HepG2 (cell line): ENCODE results near the gene SLC7A10. TPM values are rescaled to one million over a fixed set of nuclear protein-coding genes. Genes with fewer than 3 reads are reported as not detected.
"Not testable (repeated sequence)": the region's sequence is repeated elsewhere in the genome, so short reads cannot be mapped to it uniquely, and the experiment has no call there.

Experiments used
- ATAC-seq: fragments of 200-7000 bp; cut with Tn5 transposase; 3 replicates; pipeline ENCODE4 v1.9.1; 2020; ENCODE audit warnings: mild to moderate bottlenecking, moderate library complexity
- BruUV-seq: library from RNA; stranded (reverse); fragments of 400-500 nt; replicated peaks from 2 replicates; lab custom pipeline; 2021; lab: Mats Ljungman, UMichigan
- CTCF ChIA-PET: fragments of 300-600 bp; formaldehyde crosslinking; extraction: SDS; loops from one replicate; lab custom pipeline; 2021; ENCODE audit warnings: low total read pairs, inconsistent platforms, low intra/inter-chr PET ratio; lab: Yijun Ruan, JAX
- POLR2A ChIA-PET: fragments of 350-600 bp; sonication (Branson Sonifier 250); formaldehyde crosslinking; loops from one replicate; lab custom pipeline; 2020; ENCODE audit warnings: antibody characterized with exemption, inconsistent platforms; lab: Yijun Ruan, JAX
- DNase-seq: peaks from one replicate; pipeline ENCODE4 v3.0.0-alpha.2; 2015; ENCODE audit warnings: low spot score
- FAIRE-seq: peaks from 3 replicates; lab custom pipeline; 2011; peaks lifted over from hg19 to GRCh38; lab: Jason Lieb, UNC
- H2AFZ ChIP-seq: one replicate; pipeline ENCODE4 v1.6.1; 2011; ENCODE audit warnings: low read length, inconsistent platforms
- H3K27ac ChIP-seq: fragments of 300-600 bp; 3 replicates; pipeline ENCODE4 v1.8.0; 2011; ENCODE audit warnings: mixed run types, mild to moderate bottlenecking, mixed read lengths, low read length, inconsistent platforms; ENCODE audit not compliant: insufficient read depth; ENCODE audit errors: extremely low read length
- H3K27me3 ChIP-seq, 2 experiments: fragments of 200-600 bp in 1 of 2; 2 replicates in 1 of 2; 3 replicates in 1 of 2; pipeline versions ENCODE4 v1.6.0 to v1.8.0; 2011; ENCODE audit warnings: low read length in 2 of 2, mild to moderate bottlenecking in 2 of 2, moderate library complexity in 2 of 2, inconsistent platforms in 1 of 2; ENCODE audit not compliant: insufficient read depth in 2 of 2, control insufficient read depth in 1 of 2
- H3K36me3 ChIP-seq, 2 experiments: fragments of 200-600 bp in 1 of 2; replicated peaks in 1 of 2; 2 replicates in 1 of 2; 3 replicates in 1 of 2; pipeline versions ENCODE4 v1.5.1 to v1.8.0; 2011; ENCODE audit warnings: low read length in 2 of 2, inconsistent platforms in 1 of 2; ENCODE audit not compliant: insufficient read depth in 2 of 2, control insufficient read depth in 1 of 2
- H3K4me1 ChIP-seq: 2 replicates; pipeline ENCODE4 v1.5.1; 2012; ENCODE audit warnings: low read length, inconsistent platforms; ENCODE audit not compliant: insufficient read depth
- H3K4me2 ChIP-seq: 2 replicates; pipeline ENCODE4 v1.6.0; 2011; ENCODE audit warnings: low read depth, low read length, inconsistent platforms
- H3K4me3 ChIP-seq, 3 experiments: fragments of 200-600 bp in 1 of 3; sonication (generic), shearing (Covaris generic) in 1 of 3; replicated peaks in 1 of 3; 2 replicates each; pipeline ENCODE4 v1.5.1; 2011 to 2016; ENCODE audit warnings: low read length in 3 of 3, inconsistent platforms in 2 of 3, low read depth in 2 of 3, mild to moderate bottlenecking in 2 of 3, control low read depth in 1 of 3, mixed read lengths in 1 of 3; ENCODE audit not compliant: insufficient read depth in 1 of 3
- H3K79me2 ChIP-seq: one replicate; pipeline ENCODE4 v1.6.1; 2011; ENCODE audit warnings: low read length, inconsistent platforms; ENCODE audit not compliant: insufficient read depth
- H3K9ac ChIP-seq: 2 replicates; pipeline ENCODE4 v1.6.0; 2011; ENCODE audit warnings: mild to moderate bottlenecking, low read depth, low read length, inconsistent platforms; ENCODE audit not compliant: insufficient read depth
- H3K9me3 ChIP-seq: 2 replicates; pipeline ENCODE4 v1.5.1; 2012; ENCODE audit warnings: mild to moderate bottlenecking, low read length
- H4K20me1 ChIP-seq: 2 replicates; pipeline ENCODE4 v1.6.0; 2011; ENCODE audit warnings: inconsistent platforms, mild to moderate bottlenecking, low read length, moderate library complexity; ENCODE audit not compliant: insufficient read depth
- CBFB ChIP-seq: sonication (generic); formaldehyde crosslinking; IDR thresholded peaks from 2 replicates; pipeline ENCODE4 v1.4.0; 2020; ENCODE audit warnings: missing genetic modification reagents
- RNF2 ChIP-seq: fragments of 450-650 bp; conservative IDR thresholded peaks from 2 replicates; pipeline ENCODE4 v1.6.1; 2016; ENCODE audit warnings: low read depth
- SALL2 ChIP-seq: sonication (generic); formaldehyde crosslinking; IDR thresholded peaks from 2 replicates; pipeline ENCODE4 v1.8.1; 2023; ENCODE audit warnings: mild to moderate bottlenecking, missing genetic modification reagents, inconsistent platforms
- SIN3B ChIP-seq: fragments of 150-350 bp; IDR thresholded peaks from 2 replicates; pipeline ENCODE4 v1.6.1; 2014; ENCODE audit warnings: low read length
- ZBTB8A ChIP-seq: sonication (generic); formaldehyde crosslinking; IDR thresholded peaks from 2 replicates; pipeline ENCODE4 v1.4.0; 2020; ENCODE audit warnings: mild to moderate bottlenecking, low read depth, missing genetic modification reagents, borderline replicate concordance
- ZNF547 ChIP-seq: sonication (generic); formaldehyde crosslinking; IDR thresholded peaks from 2 replicates; pipeline ENCODE4 v1.5.1; 2020; ENCODE audit warnings: mild to moderate bottlenecking, missing genetic modification reagents
- WGBS: methylation state at CpG from one replicate; pipeline ENCODE4 v1.1.6; 2017; ENCODE audit warnings: low lambda C conversion rate; 5-methylcytosine and 5-hydroxymethylcytosine counted together
- in situ Hi-C: cut with HindIII; loops from 2 replicates; pipeline ENCODE4 v1.10.0; 2017; ENCODE audit warnings: low pct_unique_long_range_greater_than_20kb; ENCODE audit not compliant: extremely low pct_ligation_motif_present
- intact Hi-C: fragments of 100-400 bp; cut with micrococcal nuclease; formaldehyde crosslinking; loops from one replicate; pipeline ENCODE4 v1.10.0; 2022; ENCODE audit not compliant: unreplicated experiment
- polyA plus RNA-seq, 8 experiments: library from polyadenylated mRNA; depleted of rRNA in 3 of 8; stranded (reverse) in 7 of 8; unstranded in 1 of 8; fragments of >200 nt; fragmentation: Illumina TruSeq in 4 of 8; extraction: Trizol in 4 of 8; gene quantifications; 2 replicates each; pipeline versions ENCODE4 v1.2.1 to v1.2.3, GENCODE V29; 2011 to 2016; ENCODE audit warnings: low read depth in 4 of 8, missing spikeins in 1 of 8, mixed read lengths in 1 of 8; ENCODE audit not compliant: insufficient read depth in 1 of 8
- total RNA-seq, 5 experiments: library from RNA; depleted of rRNA; stranded (reverse); fragments of >200 nt; fragmentation: Illumina TruSeq; extraction: Trizol; gene quantifications; 2 replicates each; pipeline ENCODE4 v1.2.3, GENCODE V29; 2016; ENCODE audit warnings: low read depth in 1 of 5
- TF ChIP-seq, protein P1 (sequence below): sonication (generic); formaldehyde crosslinking; IDR thresholded peaks from 2 replicates; pipeline ENCODE4 v1.5.0; 2020; ENCODE audit warnings: mild to moderate bottlenecking, low read depth, missing genetic modification reagents, borderline replicate concordance
- TF ChIP-seq, protein P2 (sequence below): IDR thresholded peaks from 2 replicates; pipeline ENCODE4 v1.6.1; 2016; ENCODE audit warnings: missing compliant biosample characterization, missing genetic modification reagents, borderline replicate concordance
- TF ChIP-seq, protein P3 (sequence below): sonication (generic); formaldehyde crosslinking; IDR thresholded peaks from 2 replicates; pipeline ENCODE4 v1.4.0; 2020; ENCODE audit warnings: missing genetic modification reagents
- TF ChIP-seq, protein P4 (sequence below): IDR thresholded peaks from 2 replicates; pipeline ENCODE4 v1.4.0; 2020; ENCODE audit warnings: mild to moderate bottlenecking, missing genetic modification reagents
- TF ChIP-seq, protein P5 (sequence below): IDR thresholded peaks from 2 replicates; pipeline ENCODE4 v1.6.1; 2016; ENCODE audit warnings: missing biosample characterization, missing genetic modification reagents, low read depth

SLC7A10 gene
- total and polyA plus RNA-seq, 2 of the 13 experiments (the other 11 are each of a cell fraction or from before 2014, with no cell fraction given) = 1.1 to 2.2 TPM

DNA sequence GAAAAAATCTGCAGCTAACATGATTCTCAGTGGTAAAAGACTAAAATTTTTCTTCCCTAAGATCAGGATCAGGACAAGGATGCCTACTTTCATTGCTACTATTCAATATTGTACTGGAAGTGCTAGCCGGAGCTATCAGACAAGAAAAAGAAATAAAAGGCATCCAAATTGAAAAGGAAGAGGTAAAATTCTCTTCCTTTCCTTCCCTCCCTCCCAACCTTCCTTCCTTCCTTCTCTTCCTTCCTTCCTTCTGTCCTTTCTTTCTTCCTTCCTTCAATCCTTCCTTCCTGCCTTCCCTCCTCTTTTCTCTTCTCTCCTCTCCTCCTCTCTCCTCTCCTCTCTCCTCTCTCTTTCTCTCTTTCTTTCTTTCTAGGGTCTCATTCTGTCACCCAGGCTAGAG lies 58.2 kb downstream of the SLC7A10 start (continued):
- TF ChIP-seq, protein P1, sequence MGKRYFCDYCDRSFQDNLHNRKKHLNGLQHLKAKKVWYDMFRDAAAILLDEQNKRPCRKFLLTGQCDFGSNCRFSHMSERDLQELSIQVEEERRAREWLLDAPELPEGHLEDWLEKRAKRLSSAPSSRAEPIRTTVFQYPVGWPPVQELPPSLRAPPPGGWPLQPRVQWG (CRISPR knock-in tag) = no peak
- TF ChIP-seq ZNF547 (no peak), SALL2 (CRISPR knock-in tag) (no peak), CBFB (no peak), SIN3B (no peak), RNF2 (no peak), ZBTB8A (CRISPR knock-in tag) (no peak)
- TF ChIP-seq, protein P2, sequence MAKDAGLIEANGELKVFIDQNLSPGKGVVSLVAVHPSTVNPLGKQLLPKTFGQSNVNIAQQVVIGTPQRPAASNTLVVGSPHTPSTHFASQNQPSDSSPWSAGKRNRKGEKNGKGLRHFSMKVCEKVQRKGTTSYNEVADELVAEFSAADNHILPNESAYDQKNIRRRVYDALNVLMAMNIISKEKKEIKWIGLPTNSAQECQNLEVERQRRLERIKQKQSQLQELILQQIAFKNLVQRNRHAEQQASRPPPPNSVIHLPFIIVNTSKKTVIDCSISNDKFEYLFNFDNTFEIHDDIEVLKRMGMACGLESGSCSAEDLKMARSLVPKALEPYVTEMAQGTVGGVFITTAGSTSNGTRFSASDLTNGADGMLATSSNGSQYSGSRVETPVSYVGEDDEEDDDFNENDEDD (CRISPR knock-in tag) = no peak
- TF ChIP-seq, protein P3, sequence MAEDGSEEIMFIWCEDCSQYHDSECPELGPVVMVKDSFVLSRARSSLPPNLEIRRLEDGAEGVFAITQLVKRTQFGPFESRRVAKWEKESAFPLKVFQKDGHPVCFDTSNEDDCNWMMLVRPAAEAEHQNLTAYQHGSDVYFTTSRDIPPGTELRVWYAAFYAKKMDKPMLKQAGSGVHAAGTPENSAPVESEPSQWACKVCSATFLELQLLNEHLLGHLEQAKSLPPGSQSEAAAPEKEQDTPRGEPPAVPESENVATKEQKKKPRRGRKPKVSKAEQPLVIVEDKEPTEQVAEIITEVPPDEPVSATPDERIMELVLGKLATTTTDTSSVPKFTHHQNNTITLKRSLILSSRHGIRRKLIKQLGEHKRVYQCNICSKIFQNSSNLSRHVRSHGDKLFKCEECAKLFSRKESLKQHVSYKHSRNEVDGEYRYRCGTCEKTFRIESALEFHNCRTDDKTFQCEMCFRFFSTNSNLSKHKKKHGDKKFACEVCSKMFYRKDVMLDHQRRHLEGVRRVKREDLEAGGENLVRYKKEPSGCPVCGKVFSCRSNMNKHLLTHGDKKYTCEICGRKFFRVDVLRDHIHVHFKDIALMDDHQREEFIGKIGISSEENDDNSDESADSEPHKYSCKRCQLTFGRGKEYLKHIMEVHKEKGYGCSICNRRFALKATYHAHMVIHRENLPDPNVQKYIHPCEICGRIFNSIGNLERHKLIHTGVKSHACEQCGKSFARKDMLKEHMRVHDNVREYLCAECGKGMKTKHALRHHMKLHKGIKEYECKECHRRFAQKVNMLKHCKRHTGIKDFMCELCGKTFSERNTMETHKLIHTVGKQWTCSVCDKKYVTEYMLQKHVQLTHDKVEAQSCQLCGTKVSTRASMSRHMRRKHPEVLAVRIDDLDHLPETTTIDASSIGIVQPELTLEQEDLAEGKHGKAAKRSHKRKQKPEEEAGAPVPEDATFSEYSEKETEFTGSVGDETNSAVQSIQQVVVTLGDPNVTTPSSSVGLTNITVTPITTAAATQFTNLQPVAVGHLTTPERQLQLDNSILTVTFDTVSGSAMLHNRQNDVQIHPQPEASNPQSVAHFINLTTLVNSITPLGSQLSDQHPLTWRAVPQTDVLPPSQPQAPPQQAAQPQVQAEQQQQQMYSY = no peak
- TF ChIP-seq, protein P4, sequence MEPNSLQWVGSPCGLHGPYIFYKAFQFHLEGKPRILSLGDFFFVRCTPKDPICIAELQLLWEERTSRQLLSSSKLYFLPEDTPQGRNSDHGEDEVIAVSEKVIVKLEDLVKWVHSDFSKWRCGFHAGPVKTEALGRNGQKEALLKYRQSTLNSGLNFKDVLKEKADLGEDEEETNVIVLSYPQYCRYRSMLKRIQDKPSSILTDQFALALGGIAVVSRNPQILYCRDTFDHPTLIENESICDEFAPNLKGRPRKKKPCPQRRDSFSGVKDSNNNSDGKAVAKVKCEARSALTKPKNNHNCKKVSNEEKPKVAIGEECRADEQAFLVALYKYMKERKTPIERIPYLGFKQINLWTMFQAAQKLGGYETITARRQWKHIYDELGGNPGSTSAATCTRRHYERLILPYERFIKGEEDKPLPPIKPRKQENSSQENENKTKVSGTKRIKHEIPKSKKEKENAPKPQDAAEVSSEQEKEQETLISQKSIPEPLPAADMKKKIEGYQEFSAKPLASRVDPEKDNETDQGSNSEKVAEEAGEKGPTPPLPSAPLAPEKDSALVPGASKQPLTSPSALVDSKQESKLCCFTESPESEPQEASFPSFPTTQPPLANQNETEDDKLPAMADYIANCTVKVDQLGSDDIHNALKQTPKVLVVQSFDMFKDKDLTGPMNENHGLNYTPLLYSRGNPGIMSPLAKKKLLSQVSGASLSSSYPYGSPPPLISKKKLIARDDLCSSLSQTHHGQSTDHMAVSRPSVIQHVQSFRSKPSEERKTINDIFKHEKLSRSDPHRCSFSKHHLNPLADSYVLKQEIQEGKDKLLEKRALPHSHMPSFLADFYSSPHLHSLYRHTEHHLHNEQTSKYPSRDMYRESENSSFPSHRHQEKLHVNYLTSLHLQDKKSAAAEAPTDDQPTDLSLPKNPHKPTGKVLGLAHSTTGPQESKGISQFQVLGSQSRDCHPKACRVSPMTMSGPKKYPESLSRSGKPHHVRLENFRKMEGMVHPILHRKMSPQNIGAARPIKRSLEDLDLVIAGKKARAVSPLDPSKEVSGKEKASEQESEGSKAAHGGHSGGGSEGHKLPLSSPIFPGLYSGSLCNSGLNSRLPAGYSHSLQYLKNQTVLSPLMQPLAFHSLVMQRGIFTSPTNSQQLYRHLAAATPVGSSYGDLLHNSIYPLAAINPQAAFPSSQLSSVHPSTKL (CRISPR knock-in tag) = no peak
- TF ChIP-seq, protein P5, sequence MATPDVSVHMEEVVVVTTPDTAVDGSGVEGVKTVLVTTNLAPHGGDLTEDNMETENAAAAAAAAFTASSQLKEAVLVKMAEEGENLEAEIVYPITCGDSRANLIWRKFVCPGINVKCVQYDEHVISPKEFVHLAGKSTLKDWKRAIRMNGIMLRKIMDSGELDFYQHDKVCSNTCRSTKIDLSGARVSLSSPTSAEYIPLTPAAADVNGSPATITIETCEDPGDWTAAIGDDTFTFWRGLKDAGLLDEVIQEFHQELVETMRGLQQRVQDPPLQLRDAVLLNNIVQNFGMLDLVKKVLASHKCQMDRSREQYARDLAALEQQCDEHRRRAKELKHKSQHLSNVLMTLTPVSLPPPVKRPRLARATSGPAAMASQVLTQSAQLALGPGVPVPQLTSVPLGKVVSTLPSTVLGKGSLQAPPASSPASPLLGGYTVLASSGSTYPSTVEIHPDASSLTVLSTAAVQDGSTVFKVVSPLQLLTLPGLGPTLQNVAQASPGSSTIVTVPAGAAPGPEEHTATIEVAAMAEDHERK (CRISPR knock-in tag) = no peak

DNA sequence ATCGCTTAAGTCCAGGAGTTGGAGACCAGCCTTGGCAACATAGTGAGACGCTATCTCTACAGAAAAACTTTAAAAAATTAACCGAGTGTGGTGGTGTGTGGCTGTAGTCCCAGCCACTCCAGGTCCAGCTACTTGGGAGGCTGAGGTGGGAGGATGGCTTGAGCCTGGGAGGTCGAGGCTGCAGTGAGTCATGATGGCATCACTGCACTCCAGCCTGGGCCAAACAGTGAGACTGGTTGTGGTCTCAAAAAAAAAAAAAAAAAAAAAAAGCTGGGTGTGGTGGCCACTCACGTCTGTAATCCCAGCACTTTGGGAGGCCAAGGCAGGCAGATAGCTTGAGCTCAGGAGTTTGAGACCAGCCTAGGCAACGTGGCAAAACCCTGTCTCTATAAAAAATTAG lies 59.6 kb downstream of the SLC7A10 start:
- H3K36me3 ChIP-seq, H3K4me2 ChIP-seq, intact Hi-C loops, H4K20me1 ChIP-seq, CTCF ChIA-PET, BruUV-seq, H3K79me2 ChIP-seq, FAIRE-seq, H3K9me3 ChIP-seq, H2AFZ ChIP-seq, DNase-seq, H3K27ac ChIP-seq, H3K4me3 ChIP-seq, H3K9ac ChIP-seq, ATAC-seq, H3K4me1 ChIP-seq, in situ Hi-C loops, H3K27me3 ChIP-seq: not testable (repeated sequence)
- 52% methylated on average over 6 of the region's 6 CpGs for WGBS
- POLR2A ChIA-PET = interaction anchor here (1.0 kb wide), 1 partner anchor 11 kb away, joined by 6 read pairs; no protein-coding TSS in a partner anchor
